CD4-positive, alpha-beta T cell treated with Interleukin-1 beta for 1 hour (primary cell): Measurements from ENCODE around the gene PDLIM7.
"Not testable (repeated sequence)": the region's sequence is repeated elsewhere in the genome, so short reads cannot be mapped to it uniquely, and the experiment has no call there.

ENCODE experiments used
- DNase-seq, 2 donors: peaks; one replicate each; pipeline ENCODE4 v3.0.0-alpha.2; 2020 to 2022

Gene PDLIM7

DNA sequence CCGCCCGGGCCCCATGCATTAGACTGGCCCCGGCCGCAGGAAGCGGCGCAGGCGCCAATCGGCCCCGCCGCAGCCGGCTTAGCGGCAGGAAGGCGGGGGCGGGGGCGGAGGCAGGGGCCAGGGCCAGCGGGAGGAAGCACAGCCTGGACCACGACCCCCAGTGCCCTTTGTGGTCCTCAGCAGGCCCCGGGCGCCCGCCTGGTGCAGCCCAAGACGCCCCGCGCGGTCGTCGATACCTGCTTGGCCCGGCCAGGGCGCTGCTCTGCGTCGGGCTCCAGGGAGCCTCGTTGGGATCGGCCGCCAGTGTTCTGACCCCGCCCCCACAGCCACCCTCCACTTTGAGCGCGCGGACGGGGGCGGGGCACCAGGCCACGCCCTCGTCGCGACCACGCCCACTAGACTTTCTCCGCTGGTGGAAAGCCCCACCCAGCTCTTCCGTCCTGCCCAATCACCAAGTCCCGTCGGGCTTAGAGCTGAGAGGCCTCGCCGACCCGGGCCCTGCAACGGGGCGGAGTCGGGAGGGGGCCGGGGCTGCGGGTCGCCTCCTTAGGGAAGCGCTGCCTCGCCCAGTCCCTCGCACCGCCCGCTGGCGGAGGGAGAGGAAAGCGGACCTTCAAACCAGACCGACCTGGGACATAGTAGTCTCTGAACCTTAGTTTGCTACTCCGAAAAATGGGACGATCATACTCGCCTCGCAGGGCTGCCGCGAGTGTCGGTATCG is at the start of gene PDLIM7:
Gene PDLIM7 (minus strand): TSS at position 313 of the 721 bp plus-strand sequence. CDS start 1,092 bp downstream, outside the sequence.
- DNase-seq: peak; percentile 94 to 95

DNA sequence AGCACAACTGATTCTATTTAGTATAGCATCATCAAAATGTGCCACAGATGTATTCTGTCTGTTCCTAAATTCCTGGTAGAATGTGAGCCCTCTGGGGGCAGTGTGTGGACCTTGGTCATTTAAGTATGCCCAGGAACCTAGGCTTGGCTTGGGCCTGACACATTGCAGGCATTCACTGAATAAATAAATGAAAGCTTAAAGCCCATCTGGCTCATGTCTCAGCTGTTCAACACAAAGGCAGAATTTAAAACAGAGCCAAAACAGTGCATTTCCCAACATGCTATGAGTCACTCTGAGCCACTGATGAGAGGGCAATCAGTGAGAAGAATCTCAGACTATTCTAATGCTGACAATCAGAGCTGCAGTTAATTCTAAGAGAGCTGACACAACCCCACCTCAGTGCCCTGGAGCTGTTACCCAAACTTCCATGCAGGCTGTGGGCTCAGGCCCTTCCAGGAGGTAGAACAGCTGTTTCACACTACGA is 48.9 kb upstream of the PDLIM7 start:
- DNase-seq: peak in 1 of 2 donors; percentile 28

- peak in 1 of 2 donors; percentile 44 for DNase-seq
Measured at GRCh38 chr5:177545487-177546257, 48.3 kb upstream of the PDLIM7 start.

- no peak for DNase-seq
Measured at GRCh38 chr5:177542816-177543465, 45.5 kb upstream of the PDLIM7 start.

DNA sequence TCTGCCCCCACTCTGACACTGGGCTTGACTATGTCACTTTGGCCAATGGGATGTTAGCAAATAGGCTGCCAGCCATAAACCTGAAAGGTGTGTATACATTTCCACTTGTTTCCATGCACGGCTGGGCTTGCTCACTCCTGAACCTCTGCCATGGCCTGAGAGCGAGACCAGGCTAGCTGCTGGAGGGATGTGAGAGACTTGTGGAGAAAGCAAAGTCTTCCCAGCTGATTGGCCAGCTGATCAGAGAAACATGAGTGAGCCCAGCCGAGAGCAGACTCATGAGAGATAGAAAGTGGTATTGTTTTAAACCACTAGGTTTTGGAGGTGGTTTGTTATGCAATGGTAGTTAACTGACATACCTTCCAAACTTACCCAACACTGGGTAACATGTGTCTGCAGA is 43.0 kb upstream of the PDLIM7 start:
- no peak for DNase-seq

DNA sequence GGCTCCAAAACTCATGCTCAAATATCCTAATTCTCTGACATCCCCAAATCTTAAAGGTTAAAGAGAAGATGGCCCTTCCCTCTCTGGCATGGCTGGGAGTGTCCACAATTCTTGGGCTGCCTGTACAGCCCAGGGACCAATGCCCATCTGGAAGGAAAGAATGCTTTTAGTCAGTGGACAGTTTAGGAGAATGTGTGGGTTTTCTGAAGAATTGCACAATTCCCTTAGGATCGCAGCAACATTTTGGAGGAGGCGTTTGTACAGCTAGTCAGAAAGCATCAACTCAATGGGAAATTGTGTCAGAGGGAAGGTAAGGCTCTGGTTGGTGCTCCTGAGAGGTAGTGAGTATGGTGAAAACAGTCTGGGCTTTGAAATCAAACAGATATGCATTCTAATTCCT is 42.0 kb upstream of the PDLIM7 start:
- DNase-seq: no peak

- no peak for DNase-seq
Measured at GRCh38 chr5:177538876-177539275, 41.5 kb upstream of the PDLIM7 start.

GRCh38 chr5:177537389-177538361 is 40.3 kb upstream of the PDLIM7 start:
- DNase-seq: no peak

DNA sequence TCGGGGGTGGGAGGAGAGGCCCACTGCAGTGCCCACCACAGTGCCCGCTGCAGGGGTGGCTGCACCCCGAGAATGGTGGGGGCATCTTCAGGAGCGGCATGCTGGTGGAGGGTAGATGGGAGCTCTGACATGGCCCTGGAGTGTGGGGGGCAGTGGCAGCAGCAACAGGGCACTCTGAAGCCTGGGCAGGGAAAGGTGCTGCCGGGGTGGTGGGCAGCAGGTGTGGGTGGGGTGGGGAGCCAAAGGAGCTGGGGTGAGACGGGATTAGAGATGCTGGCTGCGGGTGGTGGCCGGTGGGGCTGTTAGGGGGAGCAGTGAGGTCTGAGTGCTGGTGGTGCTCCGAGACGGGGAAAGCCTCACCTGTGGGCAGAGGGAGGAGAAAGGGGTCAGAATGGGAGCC is 39.0 kb upstream of the PDLIM7 start:
- DNase-seq: no peak

- no peak for DNase-seq
Measured at GRCh38 chr5:177535125-177535524, 37.7 kb upstream of the PDLIM7 start.

- not testable (repeated sequence) for DNase-seq
Measured at GRCh38 chr5:177534433-177534832, 37.0 kb upstream of the PDLIM7 start.

DNA sequence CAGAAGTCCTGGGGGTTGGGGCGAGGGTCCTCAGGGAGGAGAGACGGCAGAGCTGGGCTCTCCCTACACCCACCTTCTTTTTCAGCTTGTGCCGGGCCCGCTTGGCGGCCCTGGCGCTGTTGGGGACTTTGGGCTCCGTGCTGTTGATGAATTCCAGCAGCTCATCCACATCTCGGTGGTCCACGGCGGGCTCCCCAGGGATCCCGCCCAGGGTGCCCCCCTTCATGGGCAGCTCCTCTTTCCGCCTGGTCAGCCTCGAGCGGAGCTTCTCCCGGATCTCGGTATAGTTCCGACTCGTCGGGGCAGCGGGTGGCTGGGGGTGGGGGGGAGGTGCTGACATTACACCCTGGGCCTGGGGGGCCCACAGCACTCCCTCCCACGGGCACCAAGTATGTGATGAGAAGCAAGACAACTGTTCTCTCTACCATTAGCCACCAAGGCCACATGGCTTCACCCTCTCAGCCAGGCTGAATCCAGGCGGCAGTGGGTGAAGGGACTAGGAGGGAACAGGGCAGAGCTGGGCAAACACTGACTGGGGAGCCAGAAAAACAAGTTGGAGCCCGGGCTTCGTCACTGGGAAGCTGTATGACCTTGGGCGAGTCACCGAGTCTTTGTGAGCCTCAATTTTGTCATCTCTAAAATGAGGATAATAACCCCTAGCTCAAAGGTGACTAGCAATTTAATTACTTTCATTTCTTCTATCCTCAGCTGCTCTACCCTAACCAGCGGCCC is 34.0 kb upstream of the PDLIM7 start:
- DNase-seq: no peak

GRCh38 chr5:177530638-177531037 is 33.2 kb upstream of the PDLIM7 start:
- DNase-seq: no peak

DNA sequence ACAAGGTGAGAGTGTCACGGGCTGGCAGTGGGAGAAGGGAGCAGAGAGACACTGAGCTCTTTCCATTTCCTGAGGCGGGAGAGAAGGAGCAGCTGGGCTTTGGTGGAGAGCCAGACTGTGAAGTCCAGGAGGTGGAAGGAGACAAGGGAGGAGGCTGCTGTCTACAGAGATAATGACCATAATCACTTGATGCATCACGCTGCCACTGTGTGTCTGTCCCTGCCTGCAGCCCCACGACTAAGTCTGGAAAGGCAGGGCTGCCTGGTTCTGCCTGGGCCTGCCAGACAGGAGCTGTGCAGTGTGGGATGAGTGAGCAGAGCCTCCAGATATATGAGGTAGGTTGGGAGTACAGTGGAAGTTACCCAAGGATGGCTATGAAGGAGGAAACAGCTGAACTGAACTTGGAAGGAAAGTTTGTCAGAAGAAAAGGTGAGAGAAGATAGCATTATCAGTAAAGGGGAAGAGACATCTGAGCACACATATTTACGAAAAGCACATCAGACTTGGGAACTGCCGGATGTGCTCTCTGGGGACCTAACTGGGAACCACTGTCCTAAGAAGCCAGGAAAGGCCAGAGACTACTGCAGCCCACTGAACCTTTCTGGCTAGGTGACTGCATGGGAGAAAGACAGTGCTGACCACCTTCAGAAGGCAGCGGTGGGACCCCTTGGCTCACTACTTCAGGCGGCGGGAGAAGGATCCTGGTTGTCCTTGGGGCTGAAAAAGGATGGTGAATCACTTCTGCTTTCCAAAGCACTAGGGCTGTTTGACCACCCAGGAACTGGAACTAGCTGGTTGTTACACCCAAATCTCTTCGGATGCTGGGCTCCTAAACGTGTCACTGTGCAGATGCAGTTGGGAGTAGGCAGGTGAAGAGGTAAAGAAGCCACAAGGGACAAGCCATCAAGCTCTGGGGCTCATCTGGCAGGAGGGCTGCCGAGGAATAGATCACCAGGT is 32.1 kb upstream of the PDLIM7 start:
- no peak for DNase-seq

GRCh38 chr5:177528631-177529030 is 31.2 kb upstream of the PDLIM7 start:
- no peak for DNase-seq

GRCh38 chr5:177527595-177527994 is 30.2 kb upstream of the PDLIM7 start:
- no peak for DNase-seq

DNA sequence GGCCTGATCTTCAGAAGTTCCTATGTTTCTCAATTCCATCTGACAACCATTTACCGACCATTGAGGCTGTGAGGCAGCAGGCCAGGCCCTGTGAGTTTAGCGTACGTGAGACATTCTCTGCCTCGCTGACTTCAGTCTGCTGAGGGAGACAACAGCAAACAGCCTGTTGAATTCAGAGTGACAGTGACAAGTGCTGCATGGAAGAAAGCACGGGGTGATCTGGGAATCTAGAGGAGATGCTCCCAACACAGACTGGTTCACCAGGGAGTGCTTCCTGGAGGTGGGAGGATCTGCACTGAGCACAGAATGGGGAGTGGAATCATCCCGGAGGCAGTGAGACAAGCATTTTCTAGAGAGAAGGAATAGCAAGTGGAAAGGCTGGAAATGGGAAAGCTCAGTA is 29.4 kb upstream of the PDLIM7 start:
- DNase-seq: no peak

DNA sequence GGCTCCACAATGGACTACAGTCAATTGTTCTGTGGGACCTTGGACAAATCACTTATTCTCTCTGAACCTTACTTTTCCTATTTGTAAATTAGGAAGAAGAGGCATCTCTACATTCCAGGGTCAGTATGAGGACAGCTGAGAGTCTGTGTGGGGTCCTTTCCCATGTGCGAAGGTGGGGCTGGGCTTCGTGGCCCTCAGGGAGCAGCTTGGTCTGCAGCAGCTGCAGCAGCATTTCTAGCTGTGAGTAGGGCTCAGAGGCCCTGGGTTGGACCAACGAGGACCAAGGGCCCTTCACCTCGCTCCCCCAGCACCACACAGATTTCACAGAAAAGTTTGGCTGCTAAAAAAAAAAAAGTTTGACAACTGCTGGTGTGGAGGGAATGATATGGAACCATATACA is 28.8 kb upstream of the PDLIM7 start:
- no peak for DNase-seq

GRCh38 chr5:177524941-177525655 is 27.7 kb upstream of the PDLIM7 start:
- no peak for DNase-seq

DNA sequence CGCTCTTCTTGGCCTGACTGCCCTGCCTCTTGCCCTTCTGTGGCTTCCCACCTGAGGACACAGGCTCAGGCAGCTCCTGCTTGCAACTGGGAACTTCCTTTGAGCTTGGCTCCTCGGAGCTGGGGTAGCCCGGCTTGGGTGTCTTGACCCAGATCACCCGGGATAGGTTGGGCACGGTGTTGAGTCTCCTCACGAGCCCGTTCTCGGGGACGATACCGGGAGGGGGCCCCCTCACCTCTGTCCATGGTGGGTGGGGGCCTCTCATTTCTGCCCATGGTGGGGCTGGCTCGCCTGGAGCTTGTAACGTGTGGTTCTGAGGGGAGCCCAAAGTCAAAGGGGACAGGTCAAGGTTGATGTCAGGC is 27.1 kb upstream of the PDLIM7 start:
- DNase-seq: no peak
